ENCODE measurements around the gene SYNE1.

SYNE1 gene

DNA sequence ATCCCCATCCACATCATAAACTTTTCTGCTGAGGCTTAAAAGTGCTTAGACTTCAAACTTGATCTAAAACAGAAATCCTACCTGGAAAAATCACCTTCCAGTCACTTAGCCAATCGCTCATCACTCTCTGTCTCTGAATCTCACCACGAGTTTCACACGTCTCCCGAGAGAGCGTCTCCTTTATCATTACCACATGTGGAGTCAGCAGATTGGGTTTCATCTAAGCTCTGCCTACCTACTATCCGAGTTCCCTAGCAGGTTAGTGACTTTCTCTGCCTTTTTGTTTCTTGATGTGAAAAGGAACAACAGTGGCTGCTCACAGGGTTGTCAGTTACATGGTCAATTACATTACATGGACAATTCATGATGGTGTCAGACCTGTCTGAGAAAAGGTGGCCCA is 543.5 kb downstream of the SYNE1 start:
- no peak overlapping the region for H3K4me3 ChIP-seq (ENCODE audit: low read length)
- no peaks in the 10 kb centered on the region for H3K36me3 ChIP-seq (ENCODE audit: control insufficient read depth, insufficient read depth, low read length)
- no peak overlapping the region for H3K23ac ChIP-seq (ENCODE audit: low read length)
- no peaks in the 10 kb centered on the region for H3K79me2 ChIP-seq (ENCODE audit: control insufficient read depth, insufficient read depth, low read length)
- no peaks in the 10 kb centered on the region for H3K79me1 ChIP-seq (ENCODE audit: low read length)
- peaks cover 6% of the 10 kb centered on the region for H3K4me1 ChIP-seq (ENCODE audit: control insufficient read depth, low read depth, low read length)
- no peak overlapping the region for H3K4ac ChIP-seq (ENCODE audit: low read depth, low read length)
- H3K27ac ChIP-seq (ENCODE audit: low read depth, low read length), result no peak overlapping the region
- H3K18ac ChIP-seq (ENCODE audit: low read length), result no peak overlapping the region
- H3K56ac ChIP-seq (ENCODE audit: low read length), result no peak overlapping the region
- no peak overlapping the region for H4K5ac ChIP-seq (ENCODE audit: low read length)
- no peak overlapping the region for H3K9ac ChIP-seq (ENCODE audit: low read length)
- DNase-seq, result peak; percentile 88
- no peak overlapping the region for H2BK5ac ChIP-seq (ENCODE audit: low read length)
- no peak overlapping the region for H4K8ac ChIP-seq (ENCODE audit: low read depth, low read length)
- H2BK120ac ChIP-seq (ENCODE audit: low read depth, low read length), result no peak overlapping the region
- no peak overlapping the region for H2AK5ac ChIP-seq (ENCODE audit: low read length)
- no peak overlapping the region for H2BK15ac ChIP-seq (replicated peaks; ENCODE audit: low read depth)
- no peak overlapping the region for H3K4me2 ChIP-seq (ENCODE audit: low read length)
- no peaks in the 10 kb centered on the region for H3K27me3 ChIP-seq (ENCODE audit: insufficient read depth, low read length, poor library complexity)
- WGBS (ENCODE audit: extremely low coverage, insufficient coverage, low lambda C conversion rate), result no CpG with 5 or more reads among the region's 6 CpGs

DNA sequence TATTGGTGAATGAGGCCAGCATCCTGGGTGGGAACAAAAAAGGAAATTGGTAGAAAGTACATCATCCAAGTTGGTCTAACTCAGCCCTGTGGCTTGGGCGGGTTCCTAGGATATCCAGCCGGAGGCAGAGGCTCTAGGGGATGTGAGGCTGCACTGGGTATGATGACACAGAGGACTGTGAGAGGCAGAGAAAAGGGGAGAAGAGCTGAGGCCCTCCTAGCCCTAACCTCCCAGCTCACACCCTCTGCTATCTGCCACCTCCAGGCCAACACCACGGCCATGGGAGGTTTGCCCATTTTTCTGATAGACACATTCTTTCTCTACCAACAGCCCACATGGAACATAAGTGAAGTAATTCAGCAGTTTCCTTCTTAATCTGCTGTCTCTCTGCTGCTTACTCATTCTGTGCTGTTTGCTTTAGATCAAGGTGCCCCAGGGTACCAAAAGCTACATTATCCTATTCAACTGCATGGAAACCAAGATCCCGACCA is 545.3 kb downstream of the SYNE1 start:
- H3K79me2 ChIP-seq (ENCODE audit: control insufficient read depth, insufficient read depth, low read length), result no peaks in the 10 kb centered on the region
- no peak overlapping the region for H3K18ac ChIP-seq (ENCODE audit: low read length)
- no peak overlapping the region for H3K4ac ChIP-seq (ENCODE audit: low read depth, low read length)
- H3K79me1 ChIP-seq (ENCODE audit: low read length), result no peaks in the 10 kb centered on the region
- H3K36me3 ChIP-seq (ENCODE audit: control insufficient read depth, insufficient read depth, low read length), result no peaks in the 10 kb centered on the region
- H3K27ac ChIP-seq (ENCODE audit: low read depth, low read length), result no peak overlapping the region
- H4K5ac ChIP-seq (ENCODE audit: low read length), result no peak overlapping the region
- no peak overlapping the region for H2BK5ac ChIP-seq (ENCODE audit: low read length)
- no peak overlapping the region for H3K23ac ChIP-seq (ENCODE audit: low read length)
- no peak for DNase-seq
- no peak overlapping the region for H2BK120ac ChIP-seq (ENCODE audit: low read depth, low read length)
- H3K4me2 ChIP-seq (ENCODE audit: low read length), result no peak overlapping the region
- peaks cover 6% of the 10 kb centered on the region for H3K4me1 ChIP-seq (ENCODE audit: control insufficient read depth, low read depth, low read length)
- H3K27me3 ChIP-seq (ENCODE audit: insufficient read depth, low read length, poor library complexity), result no peaks in the 10 kb centered on the region
- no peak overlapping the region for H2AK5ac ChIP-seq (ENCODE audit: low read length)
- H4K8ac ChIP-seq (ENCODE audit: low read depth, low read length), result no peak overlapping the region
- H2BK15ac ChIP-seq (replicated peaks; ENCODE audit: low read depth), result no peak overlapping the region
- no peak overlapping the region for H3K9ac ChIP-seq (ENCODE audit: low read length)
- no peak overlapping the region for H3K56ac ChIP-seq (ENCODE audit: low read length)
- no peak overlapping the region for H3K4me3 ChIP-seq (ENCODE audit: low read length)
- no CpG with 5 or more reads among the region's 4 CpGs for WGBS (ENCODE audit: extremely low coverage, insufficient coverage, low lambda C conversion rate)

DNA sequence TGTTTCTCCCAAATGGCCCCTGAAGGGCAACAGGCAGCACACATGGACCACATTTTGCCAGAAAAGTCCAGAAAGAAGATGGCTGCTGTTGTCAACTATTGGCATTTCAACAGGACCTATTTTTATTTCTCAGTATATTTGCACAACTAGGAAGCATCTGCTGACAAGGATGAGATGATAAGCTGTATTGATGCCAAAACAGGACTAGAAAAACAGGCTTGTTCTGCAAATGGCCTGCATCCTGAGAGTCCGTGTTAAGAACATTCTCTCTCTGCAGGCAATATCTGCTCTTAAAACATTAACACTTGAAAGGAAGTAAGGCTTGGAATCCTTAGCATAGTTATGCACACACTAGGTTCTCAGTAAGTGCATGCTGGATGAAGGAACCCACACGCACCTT is 546.0 kb downstream of the SYNE1 start:
- Histone ChIP-seq H2BK120ac (ENCODE audit: low read depth, low read length) (no peak overlapping the region), H3K23ac (ENCODE audit: low read length) (no peak overlapping the region), H2AK5ac (ENCODE audit: low read length) (no peak overlapping the region), H3K36me3 (ENCODE audit: control insufficient read depth, insufficient read depth, low read length) (no peaks in the 10 kb centered on the region), H3K27me3 (ENCODE audit: insufficient read depth, low read length, poor library complexity) (no peaks in the 10 kb centered on the region), H4K8ac (ENCODE audit: low read depth, low read length) (no peak overlapping the region), H3K79me2 (ENCODE audit: control insufficient read depth, insufficient read depth, low read length) (no peaks in the 10 kb centered on the region), H3K9ac (ENCODE audit: low read length) (no peak overlapping the region), H4K5ac (ENCODE audit: low read length) (no peak overlapping the region), H3K18ac (ENCODE audit: low read length) (no peak overlapping the region), H2BK5ac (ENCODE audit: low read length) (no peak overlapping the region), H3K4me2 (ENCODE audit: low read length) (no peak overlapping the region), H3K79me1 (ENCODE audit: low read length) (no peaks in the 10 kb centered on the region), H3K4me1 (ENCODE audit: control insufficient read depth, low read depth, low read length) (peaks cover 6% of the 10 kb centered on the region), H3K27ac (ENCODE audit: low read depth, low read length) (no peak overlapping the region), H3K4ac (ENCODE audit: low read depth, low read length) (no peak overlapping the region), H3K4me3 (ENCODE audit: low read length) (no peak overlapping the region), H3K56ac (ENCODE audit: low read length) (no peak overlapping the region), H2BK15ac (replicated peaks; ENCODE audit: low read depth) (no peak overlapping the region)
- no peak for DNase-seq
- no CpG with 5 or more reads among the region's 2 CpGs for WGBS (ENCODE audit: extremely low coverage, insufficient coverage, low lambda C conversion rate)

DNA sequence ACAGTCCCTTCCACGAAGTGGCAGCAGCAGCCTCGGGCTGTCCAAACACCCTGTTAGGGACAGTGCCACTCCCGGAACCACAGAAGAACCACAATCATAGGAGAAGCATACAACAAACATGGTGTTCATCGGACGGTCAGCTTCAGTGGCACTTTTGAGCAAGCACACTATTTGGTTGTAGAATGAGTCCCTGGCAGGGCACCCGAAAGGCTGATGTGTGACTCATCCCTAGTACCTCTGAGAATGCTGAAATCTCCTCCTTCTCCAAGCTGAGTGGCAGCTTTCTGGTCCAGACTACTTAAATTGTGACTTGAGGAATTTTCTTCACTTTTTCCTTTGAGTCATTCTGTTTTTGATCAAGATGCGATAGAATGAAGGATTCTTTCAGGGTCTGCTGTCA is 547.2 kb downstream of the SYNE1 start:
- H3K9ac ChIP-seq (ENCODE audit: low read length), result no peak overlapping the region
- no peak overlapping the region for H2AK5ac ChIP-seq (ENCODE audit: low read length)
- no peak overlapping the region for H4K8ac ChIP-seq (ENCODE audit: low read depth, low read length)
- H3K27me3 ChIP-seq (ENCODE audit: insufficient read depth, low read length, poor library complexity), result no peaks in the 10 kb centered on the region
- H3K4ac ChIP-seq (ENCODE audit: low read depth, low read length), result no peak overlapping the region
- H3K4me1 ChIP-seq (ENCODE audit: control insufficient read depth, low read depth, low read length), result peaks cover 6% of the 10 kb centered on the region
- no peaks in the 10 kb centered on the region for H3K36me3 ChIP-seq (ENCODE audit: control insufficient read depth, insufficient read depth, low read length)
- no peak overlapping the region for H3K27ac ChIP-seq (ENCODE audit: low read depth, low read length)
- H2BK15ac ChIP-seq (replicated peaks; ENCODE audit: low read depth), result no peak overlapping the region
- DNase-seq, result peak; percentile 28
- no peak overlapping the region for H4K5ac ChIP-seq (ENCODE audit: low read length)
- H2BK120ac ChIP-seq (ENCODE audit: low read depth, low read length), result no peak overlapping the region
- H3K79me1 ChIP-seq (ENCODE audit: low read length), result no peaks in the 10 kb centered on the region
- H3K79me2 ChIP-seq (ENCODE audit: control insufficient read depth, insufficient read depth, low read length), result no peaks in the 10 kb centered on the region
- no peak overlapping the region for H3K18ac ChIP-seq (ENCODE audit: low read length)
- H3K23ac ChIP-seq (ENCODE audit: low read length), result no peak overlapping the region
- no peak overlapping the region for H3K4me3 ChIP-seq (ENCODE audit: low read length)
- no CpG with 5 or more reads among the region's 7 CpGs for WGBS (ENCODE audit: extremely low coverage, insufficient coverage, low lambda C conversion rate)
- H2BK5ac ChIP-seq (ENCODE audit: low read length), result no peak overlapping the region
- no peak overlapping the region for H3K4me2 ChIP-seq (ENCODE audit: low read length)
- no peak overlapping the region for H3K56ac ChIP-seq (ENCODE audit: low read length)

DNA sequence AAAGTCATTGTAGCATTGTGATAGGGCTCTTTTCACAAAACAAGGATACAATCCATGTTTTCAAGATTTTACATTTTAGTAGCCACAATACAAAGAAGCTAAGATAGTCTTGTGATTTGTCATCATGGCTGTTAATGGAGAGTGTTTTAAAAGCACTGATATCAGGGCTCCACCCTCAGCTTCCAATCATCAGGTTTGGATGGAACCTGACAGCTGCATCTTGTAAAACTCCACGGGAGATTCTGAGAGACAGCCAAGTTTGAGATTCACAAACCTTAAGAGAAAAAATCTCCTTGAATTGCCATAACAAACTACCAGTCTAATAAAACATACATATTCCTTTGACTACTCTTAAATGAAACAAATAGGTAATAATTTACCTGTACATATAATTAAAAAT is 549.5 kb downstream of the SYNE1 start:
- Histone ChIP-seq H2AK5ac (ENCODE audit: low read length) (no peak overlapping the region), H2BK120ac (ENCODE audit: low read depth, low read length) (no peak overlapping the region), H3K79me2 (ENCODE audit: control insufficient read depth, insufficient read depth, low read length) (no peaks in the 10 kb centered on the region), H3K36me3 (ENCODE audit: control insufficient read depth, insufficient read depth, low read length) (no peaks in the 10 kb centered on the region), H3K4me1 (ENCODE audit: control insufficient read depth, low read depth, low read length) (no peaks in the 10 kb centered on the region), H3K79me1 (ENCODE audit: low read length) (no peaks in the 10 kb centered on the region), H4K8ac (ENCODE audit: low read depth, low read length) (no peak overlapping the region), H3K4ac (ENCODE audit: low read depth, low read length) (no peak overlapping the region), H3K27me3 (ENCODE audit: insufficient read depth, low read length, poor library complexity) (no peaks in the 10 kb centered on the region), H3K27ac (ENCODE audit: low read depth, low read length) (no peak overlapping the region), H3K23ac (ENCODE audit: low read length) (no peak overlapping the region), H3K56ac (ENCODE audit: low read length) (no peak overlapping the region), H4K5ac (ENCODE audit: low read length) (no peak overlapping the region), H3K18ac (ENCODE audit: low read length) (no peak overlapping the region), H2BK15ac (replicated peaks; ENCODE audit: low read depth) (no peak overlapping the region), H2BK5ac (ENCODE audit: low read length) (no peak overlapping the region), H3K9ac (ENCODE audit: low read length) (no peak overlapping the region), H3K4me2 (ENCODE audit: low read length) (no peak overlapping the region), H3K4me3 (ENCODE audit: low read length) (no peak overlapping the region)
- DNase-seq, result no peak
- WGBS (ENCODE audit: extremely low coverage, insufficient coverage, low lambda C conversion rate), result no CpG with 5 or more reads among the region's 1 CpG

DNA sequence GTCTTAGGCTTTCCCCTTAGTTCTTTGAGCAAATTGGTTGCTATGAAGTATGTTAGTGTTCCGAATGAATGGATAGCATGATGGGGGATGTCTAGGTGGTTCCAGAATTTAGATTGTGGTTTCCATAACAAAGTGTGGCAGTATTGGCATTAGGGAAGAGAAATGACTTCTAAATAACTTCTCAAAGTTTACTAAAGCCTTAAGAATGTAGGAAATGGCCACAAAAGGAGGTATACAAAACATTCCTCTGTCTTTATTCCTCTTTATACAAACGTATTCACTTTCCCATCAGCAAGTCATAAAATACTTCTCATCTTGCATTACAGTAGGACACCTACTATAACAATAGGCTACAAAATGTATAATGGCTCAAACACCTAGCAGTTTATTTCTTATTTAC is 550.1 kb downstream of the SYNE1 start:
- Histone ChIP-seq H4K8ac (ENCODE audit: low read depth, low read length) (no peak overlapping the region), H3K4me1 (ENCODE audit: control insufficient read depth, low read depth, low read length) (no peaks in the 10 kb centered on the region), H3K18ac (ENCODE audit: low read length) (no peak overlapping the region), H3K9ac (ENCODE audit: low read length) (no peak overlapping the region), H3K23ac (ENCODE audit: low read length) (no peak overlapping the region), H3K4me3 (ENCODE audit: low read length) (no peak overlapping the region), H2BK120ac (ENCODE audit: low read depth, low read length) (no peak overlapping the region), H2BK5ac (ENCODE audit: low read length) (no peak overlapping the region), H2BK15ac (replicated peaks; ENCODE audit: low read depth) (no peak overlapping the region), H3K56ac (ENCODE audit: low read length) (no peak overlapping the region), H3K4me2 (ENCODE audit: low read length) (no peak overlapping the region), H3K36me3 (ENCODE audit: control insufficient read depth, insufficient read depth, low read length) (no peaks in the 10 kb centered on the region), H3K4ac (ENCODE audit: low read depth, low read length) (no peak overlapping the region), H3K79me2 (ENCODE audit: control insufficient read depth, insufficient read depth, low read length) (no peaks in the 10 kb centered on the region), H3K27me3 (ENCODE audit: insufficient read depth, low read length, poor library complexity) (no peaks in the 10 kb centered on the region), H3K79me1 (ENCODE audit: low read length) (no peaks in the 10 kb centered on the region), H3K27ac (ENCODE audit: low read depth, low read length) (no peak overlapping the region), H4K5ac (ENCODE audit: low read length) (no peak overlapping the region), H2AK5ac (ENCODE audit: low read length) (no peak overlapping the region)
- no peak for DNase-seq
- WGBS (ENCODE audit: extremely low coverage, insufficient coverage, low lambda C conversion rate), result no CpG with 5 or more reads among the region's 2 CpGs
